Stimulated activated CD4-positive, alpha-beta T cell treated with anti-CD3 and anti-CD28 coated beads, Interleukin-1b, Interleukin-23, amount 100 ng/mL, for 48 hours (primary cell): ENCODE measurements around the gene PORCN.
"Not testable (repeated sequence)": the region's sequence is repeated elsewhere in the genome, so short reads cannot be mapped to it uniquely, and the experiment has no call there.

Source experiments
- DNase-seq: peaks from one replicate; pipeline ENCODE4 v3.0.0-alpha.2; 2020

The PORCN gene

GRCh38 chrX:48514126-48514806, 5.5 kb downstream of the PORCN start:
- no peak for DNase-seq

- no peak for DNase-seq
Observed at GRCh38 chrX:48514868-48515460, 6.2 kb downstream of the PORCN start.

DNA sequence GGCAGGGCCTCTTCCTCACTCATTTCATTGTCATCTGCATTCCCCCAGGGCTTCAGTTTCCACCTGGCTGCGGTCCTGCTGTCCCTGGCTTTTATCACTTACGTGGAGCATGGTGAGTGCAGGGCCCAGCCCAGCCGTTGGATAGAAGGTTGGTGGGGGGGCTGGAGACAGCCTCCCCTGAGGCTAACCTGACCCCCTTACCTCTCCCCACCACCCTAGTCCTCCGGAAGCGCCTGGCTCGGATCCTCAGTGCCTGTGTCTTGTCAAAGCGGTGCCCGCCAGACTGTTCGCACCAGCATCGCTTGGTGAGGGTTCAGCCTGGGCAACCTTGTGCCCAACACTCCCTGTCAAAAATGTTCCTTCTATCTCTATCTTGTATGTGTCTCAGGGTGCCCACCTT, 7.0 kb downstream of the PORCN start:
- DNase-seq: no peak

GRCh38 chrX:48516285-48516684, 7.5 kb downstream of the PORCN start:
- DNase-seq: no peak

DNA sequence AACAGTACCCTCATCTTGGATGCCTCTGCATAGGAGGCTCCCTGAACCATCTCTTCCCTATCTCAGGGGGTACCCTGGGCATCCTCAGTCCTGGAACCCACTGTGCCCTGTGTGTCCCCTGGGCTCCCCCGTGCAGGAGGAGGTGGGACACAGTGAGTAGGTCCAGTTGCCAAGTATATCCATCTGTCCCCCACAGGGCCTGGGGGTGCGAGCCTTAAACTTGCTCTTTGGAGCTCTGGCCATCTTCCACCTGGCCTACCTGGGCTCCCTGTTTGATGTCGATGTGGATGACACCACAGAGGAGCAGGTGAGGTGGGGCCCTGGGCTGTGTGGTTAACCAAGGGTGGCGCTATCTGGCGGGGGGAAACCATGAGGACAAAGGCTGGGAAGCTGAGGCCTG, 8.2 kb downstream of the PORCN start:
- no peak for DNase-seq

DNA sequence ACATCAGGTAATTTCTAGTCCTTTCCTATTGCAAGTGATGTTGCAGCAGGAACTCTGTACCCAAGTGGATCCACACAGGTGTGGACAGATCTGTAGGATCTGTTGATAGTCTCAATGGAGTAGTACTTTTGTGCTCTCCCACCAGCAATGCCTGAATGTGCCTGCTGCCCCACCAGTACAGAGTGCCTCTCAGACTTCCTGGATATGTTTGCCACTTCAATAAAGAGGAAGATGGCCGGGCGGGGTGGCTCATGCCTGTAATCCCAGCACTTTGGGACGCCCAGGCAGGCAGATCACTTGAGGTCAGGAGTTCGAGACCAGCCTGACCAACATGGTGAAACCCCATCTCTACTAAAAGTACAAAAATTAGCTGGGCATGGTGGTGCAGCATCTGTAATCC, 10.7 kb downstream of the PORCN start:
- DNase-seq: not testable (repeated sequence)

- DNase-seq: no peak
Observed at GRCh38 chrX:48520455-48520854, 11.7 kb downstream of the PORCN start.

GRCh38 chrX:48520976-48521352, 12.2 kb downstream of the PORCN start:
- DNase-seq: no peak

- peak; percentile 96 for DNase-seq
Observed at GRCh38 chrX:48521353-48522243, 12.8 kb downstream of the PORCN start, which contains the start of gene EBP. Gene EBP, plus strand, starts transcription at chrX:48521808. Its CDS starts 1,964 bp downstream, at chrX:48523772.

- no peak for DNase-seq
Observed at GRCh38 chrX:48522291-48522690, 13.5 kb downstream of the PORCN start.

GRCh38 chrX:48523682-48524081, 14.9 kb downstream of the PORCN start:
- DNase-seq: no peak

DNA sequence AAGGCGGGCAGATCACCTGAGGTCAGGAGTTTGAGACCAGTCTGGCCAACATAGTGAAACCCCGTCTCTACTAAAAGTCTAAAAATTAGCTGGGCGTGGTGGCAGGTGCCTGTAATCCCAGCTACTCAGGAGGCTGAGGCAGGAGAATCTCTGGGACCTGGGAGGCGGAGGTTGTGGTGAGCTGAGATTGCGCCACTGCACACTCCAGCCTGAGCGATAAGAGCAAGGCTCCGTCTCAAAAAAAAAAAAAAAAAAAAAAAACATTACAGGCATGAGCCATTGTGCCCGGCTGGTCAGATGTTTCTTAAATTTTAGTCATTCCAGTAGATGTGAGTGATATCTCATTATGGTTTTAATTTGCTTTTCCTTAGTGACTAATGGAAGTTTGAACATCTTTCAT, 17.1 kb downstream of the PORCN start:
- DNase-seq: not testable (repeated sequence)

DNA sequence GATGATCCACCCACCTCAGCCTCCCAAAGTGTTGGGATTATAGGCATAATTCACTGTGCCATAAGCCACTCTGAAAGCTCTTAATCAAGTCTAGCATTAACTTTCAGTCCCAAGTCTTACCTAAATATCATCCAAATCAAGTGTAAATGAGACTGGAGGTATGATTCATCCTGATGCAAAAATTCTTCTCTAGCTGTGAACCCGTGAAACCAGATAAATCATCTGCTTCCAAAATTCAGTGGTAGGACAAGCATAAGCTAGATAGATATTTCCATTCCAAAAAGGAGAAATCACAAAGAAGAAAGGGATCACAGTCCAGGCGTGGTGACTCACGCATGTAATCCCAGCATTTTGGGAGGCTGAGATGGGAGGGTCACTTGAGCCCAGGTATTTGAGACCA, 21.9 kb downstream of the PORCN start:
- DNase-seq: no peak

- no peak for DNase-seq
Observed at GRCh38 chrX:48531358-48531959, 22.7 kb downstream of the PORCN start.

DNA sequence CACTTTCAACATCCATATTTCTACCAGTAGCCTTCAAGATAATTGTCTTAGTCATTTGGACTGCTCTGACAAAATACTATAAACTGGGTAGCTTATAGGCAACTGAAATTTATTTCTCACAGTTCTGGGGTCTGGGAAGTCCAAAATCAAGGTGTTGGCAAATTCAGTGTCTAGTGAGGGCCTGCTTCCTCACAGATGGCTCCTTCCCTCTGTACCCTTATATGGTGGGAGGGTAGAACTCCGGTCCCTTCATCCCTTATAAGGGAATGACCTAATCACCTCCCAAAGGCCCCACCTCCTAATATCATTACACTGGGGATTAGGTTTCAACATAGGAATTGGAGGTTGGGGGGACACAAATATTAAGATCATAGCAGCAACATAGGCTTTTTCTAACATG, 23.4 kb downstream of the PORCN start:
- DNase-seq: no peak

- no peak for DNase-seq
Observed at GRCh38 chrX:48533165-48533564, 24.4 kb downstream of the PORCN start.

- DNase-seq: no peak
Observed at GRCh38 chrX:48538641-48539344, 30.0 kb downstream of the PORCN start.

DNA sequence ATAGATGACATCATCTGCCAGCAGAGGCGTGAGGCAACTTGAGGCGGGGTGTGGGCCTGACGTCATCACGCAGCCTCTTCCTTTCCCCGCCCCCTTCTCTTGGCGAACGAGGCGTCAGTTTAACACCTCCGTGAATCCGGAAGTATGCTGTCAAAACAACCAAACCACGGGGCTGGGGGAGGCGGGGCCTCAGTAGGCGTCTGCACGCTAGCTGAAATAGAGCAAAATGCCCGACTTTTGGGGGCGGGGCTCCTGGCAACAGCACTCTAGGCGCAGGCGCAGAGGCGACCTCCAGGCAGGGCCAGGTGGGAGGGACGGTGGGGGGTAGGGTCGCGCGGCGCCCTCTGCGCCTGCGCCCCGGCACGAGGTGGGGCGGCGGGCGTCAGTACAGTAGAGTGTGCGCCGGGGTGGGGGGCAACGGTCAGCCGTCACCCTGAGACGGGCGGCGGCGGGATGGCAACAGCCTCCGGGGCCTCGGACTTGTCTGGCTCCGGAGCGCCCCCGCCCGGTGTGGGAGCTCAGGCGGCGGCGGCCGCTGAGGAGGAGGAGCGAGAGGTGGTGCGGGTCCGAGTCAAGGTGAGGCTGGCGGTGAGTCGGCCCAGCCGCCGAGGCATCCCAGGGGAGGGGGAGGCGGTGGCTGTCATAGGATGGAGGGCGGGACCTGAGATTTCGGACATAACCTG, 30.7 kb downstream of the PORCN start, which contains the start of gene TBC1D25:
TSS of gene TBC1D25 (plus strand) at position 370 of the 683 bp plus-strand sequence. CDS start at position 454, 84 bp downstream.
- DNase-seq: peak; percentile 98

- peak; percentile 65 for DNase-seq
Observed at GRCh38 chrX:48540028-48540375, 31.2 kb downstream of the PORCN start.

GRCh38 chrX:48540480-48540879, 31.7 kb downstream of the PORCN start:
- DNase-seq: no peak

- DNase-seq: no peak
Observed at GRCh38 chrX:48541140-48541814, 32.5 kb downstream of the PORCN start.
